ENCODE measurements around the gene DUSP15.
A peak's percentile ranks its signal among the peaks of the same experiment; 100 is the strongest.
"Not testable (repeated sequence)": the region's sequence is repeated elsewhere in the genome, so short reads cannot be mapped to it uniquely, and the experiment has no call there.

The DUSP15 gene

GRCh38 chr20:31839782-31840487 is 30.4 kb downstream of the DUSP15 start:
- DNase-seq (ENCODE audit: low spot score), result no peak

GRCh38 chr20:31838646-31839292 is 31.6 kb downstream of the DUSP15 start:
- DNase-seq (ENCODE audit: low spot score), result no peak

GRCh38 chr20:31837896-31838397 is 32.4 kb downstream of the DUSP15 start:
- DNase-seq (ENCODE audit: low spot score), result peak; percentile 30

- no peak for DNase-seq (ENCODE audit: low spot score)
These were observed 33.3 kb downstream of the DUSP15 start for GRCh38 chr20:31836853-31837608.

GRCh38 chr20:31835977-31836852 is 34.1 kb downstream of the DUSP15 start:
- DNase-seq (ENCODE audit: low spot score), result peak; percentile 87

- DNase-seq (ENCODE audit: low spot score), result no peak
These were observed 34.8 kb downstream of the DUSP15 start for GRCh38 chr20:31835554-31835953.

GRCh38 chr20:31833931-31834521 is 36.3 kb downstream of the DUSP15 start:
- no peak for DNase-seq (ENCODE audit: low spot score)

GRCh38 chr20:31833130-31833930 is 37.0 kb downstream of the DUSP15 start:
- DNase-seq (ENCODE audit: low spot score), result peak; percentile 51

GRCh38 chr20:31831771-31832306 is 38.5 kb downstream of the DUSP15 start:
- DNase-seq (ENCODE audit: low spot score), result no peak

- no peak for DNase-seq (ENCODE audit: low spot score)
These were observed 39.1 kb downstream of the DUSP15 start for GRCh38 chr20:31831211-31831610.

GRCh38 chr20:31830406-31830981 is 39.8 kb downstream of the DUSP15 start:
- no peak for DNase-seq (ENCODE audit: low spot score)

- DNase-seq (ENCODE audit: low spot score), result no peak
These were observed 40.6 kb downstream of the DUSP15 start for GRCh38 chr20:31829731-31830130.

- not testable (repeated sequence) for DNase-seq (ENCODE audit: low spot score)
These were observed 42.3 kb downstream of the DUSP15 start for GRCh38 chr20:31828016-31828415.

GRCh38 chr20:31827059-31827458 is 43.3 kb downstream of the DUSP15 start:
- no peak for DNase-seq (ENCODE audit: low spot score)

GRCh38 chr20:31826074-31826473 is 44.3 kb downstream of the DUSP15 start:
- DNase-seq (ENCODE audit: low spot score), result no peak

GRCh38 chr20:31824554-31825313 is 45.6 kb downstream of the DUSP15 start:
- no peak for DNase-seq (ENCODE audit: low spot score)

- DNase-seq (ENCODE audit: low spot score), result no peak
These were observed 46.2 kb downstream of the DUSP15 start for GRCh38 chr20:31824125-31824485.

GRCh38 chr20:31823360-31824124 is 46.8 kb downstream of the DUSP15 start:
- DNase-seq (ENCODE audit: low spot score), result no peak
